GM19240 (cell line): Measurements from ENCODE around the gene ITPR2.
"Not testable (repeated sequence)": the region's sequence is repeated elsewhere in the genome, so short reads cannot be mapped to it uniquely, and the experiment has no call there.

Experiments
- DNase-seq: peaks from one replicate; pipeline ENCODE4 v3.0.0; 2011; ENCODE audit warnings: low spot score; ENCODE audit not compliant: insufficient read length

Gene ITPR2

GRCh38 chr12:26361964-26362363, 471.0 kb downstream of the ITPR2 start:
- no peak for DNase-seq

GRCh38 chr12:26360062-26360461, 472.9 kb downstream of the ITPR2 start:
- no peak for DNase-seq

GRCh38 chr12:26359576-26359975, 473.4 kb downstream of the ITPR2 start:
- no peak for DNase-seq

- no peak for DNase-seq
These were observed 474.3 kb downstream of the ITPR2 start for GRCh38 chr12:26358651-26359050.

GRCh38 chr12:26347300-26347699, 485.7 kb downstream of the ITPR2 start:
- no peak for DNase-seq

- DNase-seq: no peak
These were observed 486.3 kb downstream of the ITPR2 start for GRCh38 chr12:26346736-26347135.

- no peak for DNase-seq
These were observed 487.5 kb downstream of the ITPR2 start for GRCh38 chr12:26345471-26346003.

GRCh38 chr12:26341491-26341890, 491.5 kb downstream of the ITPR2 start:
- no peak for DNase-seq

GRCh38 chr12:26340649-26341048, 492.3 kb downstream of the ITPR2 start:
- no peak for DNase-seq

- no peak for DNase-seq
These were observed 493.0 kb downstream of the ITPR2 start for GRCh38 chr12:26339976-26340375.

GRCh38 chr12:26338586-26339572, 494.1 kb downstream of the ITPR2 start:
- DNase-seq: no peak

GRCh38 chr12:26335651-26336050, 497.3 kb downstream of the ITPR2 start:
- DNase-seq: no peak

- DNase-seq: no peak
These were observed 498.3 kb downstream of the ITPR2 start for GRCh38 chr12:26334621-26335124.

- DNase-seq: no peak
These were observed 501.0 kb downstream of the ITPR2 start for GRCh38 chr12:26331960-26332359.

- no peak for DNase-seq
These were observed 501.9 kb downstream of the ITPR2 start for GRCh38 chr12:26331136-26331535.

GRCh38 chr12:26327975-26328644, 504.9 kb downstream of the ITPR2 start:
- DNase-seq: no peak

- DNase-seq: no peak
These were observed 509.3 kb downstream of the ITPR2 start for GRCh38 chr12:26323673-26324072.

GRCh38 chr12:26319511-26319910, 513.5 kb downstream of the ITPR2 start:
- no peak for DNase-seq

- peak; percentile 8 for DNase-seq
These were observed 514.3 kb downstream of the ITPR2 start for GRCh38 chr12:26318661-26319068.

- DNase-seq: no peak
These were observed 514.9 kb downstream of the ITPR2 start for GRCh38 chr12:26317942-26318575.

GRCh38 chr12:26314103-26314502, 518.9 kb downstream of the ITPR2 start:
- DNase-seq: not testable (repeated sequence)
